ENCODE measurements around the gene ZFP30.
"Not testable (repeated sequence)": the region's sequence is repeated elsewhere in the genome, so short reads cannot be mapped to it uniquely, and the experiment has no call there.

Gene ZFP30

DNA sequence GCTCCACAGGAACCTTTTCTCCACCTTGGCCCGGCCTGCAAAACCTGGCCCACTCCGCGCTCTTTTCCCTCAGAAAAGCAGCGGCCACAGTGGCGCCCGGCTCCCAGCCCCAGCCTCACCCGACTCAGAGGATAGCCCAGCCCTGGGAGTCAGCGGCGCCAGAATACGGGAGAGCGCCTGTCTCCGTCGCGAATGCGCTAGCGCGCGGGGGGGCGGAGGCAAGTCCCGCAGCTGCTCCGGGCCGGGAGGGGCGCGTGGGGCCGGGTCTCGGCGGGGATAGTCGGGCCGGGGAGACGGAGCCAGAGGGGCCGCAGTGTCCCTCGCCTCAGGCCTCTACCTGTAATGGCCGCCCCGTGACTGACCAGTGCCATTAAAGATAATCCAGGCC is at the start of gene ZFP30:
Gene ZFP30, minus strand, starts transcription at position 165 of the 388 bp plus-strand sequence. CDS start 7,643 bp downstream, outside the sequence.
- DNase-seq, result peak; percentile 69 to 73

DNA sequence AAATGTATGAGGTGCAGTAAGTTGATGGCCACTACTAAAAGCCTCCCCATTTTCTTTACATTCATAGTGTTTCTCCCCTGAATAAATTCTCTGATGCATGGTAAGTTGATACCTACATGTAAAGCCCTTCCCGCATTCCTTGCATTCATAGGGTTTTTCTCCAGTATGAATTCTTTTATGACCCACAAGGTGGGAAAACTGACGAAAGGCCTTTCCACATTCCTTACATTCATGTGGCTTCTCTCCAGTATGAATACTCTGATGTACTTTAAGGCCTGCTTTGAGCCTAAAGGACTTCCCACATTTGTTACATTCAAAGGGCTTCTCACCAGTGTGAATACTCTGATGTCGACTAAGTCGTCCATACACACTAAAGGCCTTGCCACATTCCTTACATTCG is 43.8 kb upstream of the ZFP30 start:
- no peak for DNase-seq

DNA sequence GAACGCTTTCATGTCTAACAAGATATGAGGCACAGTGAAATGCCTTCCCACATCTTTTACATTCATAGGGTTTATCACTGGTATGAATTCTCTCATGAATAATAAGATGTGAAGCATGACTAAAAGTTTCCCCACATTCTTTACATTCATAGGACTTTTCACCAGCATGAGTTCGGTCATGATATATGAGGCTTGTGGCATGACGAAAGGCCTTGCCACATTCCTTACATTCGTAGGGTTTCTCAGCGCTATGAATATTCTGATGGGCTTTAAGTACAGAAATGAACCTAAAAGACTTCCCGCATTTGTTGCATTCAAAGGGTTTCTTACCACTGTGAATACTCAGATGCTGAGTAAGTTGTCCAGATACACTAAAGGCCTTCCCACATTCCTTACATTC is 43.0 kb upstream of the ZFP30 start:
- no peak for DNase-seq

DNA sequence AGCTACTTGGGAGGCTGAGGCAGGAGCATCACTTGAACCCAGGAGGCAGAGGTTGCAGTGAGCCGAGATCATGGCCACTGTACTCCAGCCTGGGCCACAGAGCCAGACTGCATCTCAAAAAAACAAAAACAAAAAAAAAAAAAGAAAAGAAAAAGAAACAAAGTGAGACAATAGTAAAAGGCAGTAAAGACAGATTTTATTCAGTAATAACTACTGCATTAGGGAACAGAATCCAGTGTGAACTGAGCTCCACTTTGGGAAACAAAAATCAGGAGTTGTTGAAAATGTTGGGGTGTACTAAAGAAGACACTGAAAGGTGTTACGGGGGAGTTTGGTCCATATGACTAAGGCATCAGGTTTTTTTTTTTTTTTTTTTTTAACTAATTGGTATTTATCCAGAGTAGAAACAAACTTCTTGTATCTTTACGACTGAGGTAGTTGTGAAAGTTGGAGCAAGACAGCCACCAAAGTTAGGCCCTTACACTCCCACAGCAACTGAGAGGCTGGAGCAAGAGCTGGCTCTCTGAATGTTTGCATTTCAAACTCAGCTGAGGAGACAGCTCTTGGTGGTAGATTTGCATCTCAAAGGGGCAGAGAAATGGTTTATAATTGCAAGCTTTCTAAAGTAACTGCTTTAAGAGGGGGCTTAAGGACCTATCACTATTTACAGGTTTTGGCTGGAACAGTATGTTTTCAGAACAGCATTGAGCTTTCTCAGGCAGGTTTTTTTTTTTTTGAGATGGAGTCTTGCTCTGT is 40.1 kb upstream of the ZFP30 start:
- no peak for DNase-seq

DNA sequence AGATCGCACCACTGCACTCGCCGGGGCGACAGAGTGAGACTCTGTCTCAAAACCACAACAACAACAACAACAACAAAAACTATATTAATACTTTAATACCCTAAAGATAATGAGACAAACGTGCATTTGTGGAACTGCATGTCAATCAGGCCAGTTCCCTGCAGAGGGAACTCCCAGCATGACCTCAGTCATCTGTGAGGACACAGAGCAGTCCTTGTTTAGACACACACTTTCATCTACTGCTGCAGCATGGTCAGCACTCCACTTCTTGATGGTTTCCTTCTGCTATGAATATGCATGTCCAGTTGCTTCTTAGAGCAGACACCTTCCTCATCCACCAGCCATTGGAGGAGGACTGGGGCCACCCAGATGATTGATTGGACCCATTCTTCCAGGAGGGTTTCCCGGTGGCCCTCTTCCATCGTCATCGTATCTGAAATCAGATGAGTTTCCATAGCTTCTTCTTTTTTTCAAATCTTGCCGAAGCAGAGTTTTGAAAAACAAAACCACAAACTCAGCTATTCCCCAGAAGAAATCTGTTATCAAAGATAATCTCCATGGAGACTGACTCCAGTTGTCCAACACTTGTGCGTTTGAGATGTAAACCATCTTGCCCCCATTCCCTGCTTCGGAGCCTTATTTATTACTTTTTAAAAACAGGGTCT is 37.8 kb upstream of the ZFP30 start:
- DNase-seq, result no peak

DNA sequence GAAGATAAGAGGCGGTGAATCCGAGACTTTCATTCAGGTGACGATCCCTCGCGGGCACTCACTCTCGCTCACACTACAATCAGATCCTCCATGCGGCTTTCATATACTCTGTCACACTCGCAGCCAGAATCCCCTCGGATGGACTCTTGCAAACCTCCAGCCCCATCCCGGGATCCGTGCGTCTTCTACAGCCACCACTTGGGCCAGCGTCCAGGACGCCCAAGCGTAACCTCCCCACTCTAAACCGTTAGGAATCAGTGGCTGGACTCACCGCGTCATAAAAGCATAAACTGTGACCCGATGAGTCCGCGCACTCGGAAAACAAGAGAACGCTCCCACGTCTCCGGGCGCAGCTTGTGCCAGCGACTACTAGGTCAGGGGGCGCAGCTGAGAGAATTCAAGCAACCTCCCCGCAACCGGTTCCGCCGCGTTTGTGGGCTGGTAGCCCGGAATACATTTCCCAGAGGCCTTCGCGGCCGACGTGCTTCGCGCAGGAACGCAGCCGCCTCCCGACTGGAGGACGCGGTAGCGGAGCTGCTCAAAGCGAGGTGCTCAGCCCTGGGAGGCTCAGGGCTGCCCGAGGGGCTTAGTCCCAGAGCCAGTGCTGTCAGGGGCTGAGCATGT is 36.7 kb upstream of the ZFP30 start:
- DNase-seq, result peak; percentile 84 to 86

DNA sequence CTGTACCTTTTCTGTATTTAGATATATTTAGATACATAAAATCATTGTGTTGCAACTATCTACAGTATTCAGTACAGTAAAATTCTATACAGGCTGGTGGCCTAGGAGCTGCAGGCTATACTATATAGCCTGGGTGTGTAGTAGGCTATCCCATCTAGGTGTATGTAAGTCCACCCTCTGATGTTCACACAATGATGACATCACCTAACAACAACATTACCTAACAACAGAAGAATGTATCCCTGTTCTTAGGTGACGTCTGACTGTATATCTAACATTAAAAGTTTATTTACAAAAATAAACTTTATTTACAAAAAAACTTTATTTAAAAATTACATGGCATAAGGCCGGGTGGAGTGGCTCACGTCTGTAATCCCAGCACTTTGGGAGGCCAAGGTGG is 28.3 kb upstream of the ZFP30 start:
- no peak for DNase-seq

DNA sequence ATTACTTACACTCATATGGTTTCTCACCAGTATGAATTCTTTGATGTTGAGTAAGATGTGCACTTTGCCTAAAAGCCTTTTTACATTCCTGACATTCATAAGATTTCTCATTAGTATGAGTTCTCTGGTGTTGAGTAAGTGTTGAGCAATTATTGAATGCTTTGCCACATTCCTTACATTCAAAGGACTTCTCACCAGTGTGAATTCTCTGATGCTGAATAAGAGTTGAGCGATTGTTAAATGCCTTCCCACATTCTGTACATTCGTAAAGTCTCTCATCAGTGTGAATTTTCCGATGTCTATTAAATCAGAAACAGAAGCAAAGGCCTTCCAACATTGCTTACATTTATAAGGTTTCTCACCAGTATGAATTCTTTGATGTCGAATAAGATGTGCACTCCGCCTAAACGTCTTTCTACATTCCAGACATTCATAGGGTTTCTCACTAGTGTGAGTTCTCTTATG is 14.2 kb upstream of the ZFP30 start:
- DNase-seq, result no peak

DNA sequence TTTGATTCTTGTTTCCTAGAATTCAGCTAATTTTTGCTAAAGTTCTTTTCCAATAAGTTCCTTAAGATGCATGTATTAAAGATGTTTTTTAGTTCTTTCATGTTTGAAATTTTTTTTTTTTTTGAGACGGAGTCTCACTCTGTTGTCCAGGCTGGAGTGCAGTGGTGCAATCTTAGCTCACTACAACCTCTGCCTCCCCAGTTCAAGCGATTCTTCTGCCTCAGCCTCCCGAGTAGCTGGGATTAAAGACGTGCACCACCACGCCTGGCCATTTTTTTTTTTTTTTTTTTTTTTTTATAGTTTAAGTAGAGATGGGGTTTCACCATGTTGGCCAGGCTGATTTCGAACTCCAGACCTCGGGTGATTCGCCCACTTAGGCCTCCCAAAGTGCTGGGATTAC is 1.9 kb upstream of the ZFP30 start:
- not testable (repeated sequence) for DNase-seq

DNA sequence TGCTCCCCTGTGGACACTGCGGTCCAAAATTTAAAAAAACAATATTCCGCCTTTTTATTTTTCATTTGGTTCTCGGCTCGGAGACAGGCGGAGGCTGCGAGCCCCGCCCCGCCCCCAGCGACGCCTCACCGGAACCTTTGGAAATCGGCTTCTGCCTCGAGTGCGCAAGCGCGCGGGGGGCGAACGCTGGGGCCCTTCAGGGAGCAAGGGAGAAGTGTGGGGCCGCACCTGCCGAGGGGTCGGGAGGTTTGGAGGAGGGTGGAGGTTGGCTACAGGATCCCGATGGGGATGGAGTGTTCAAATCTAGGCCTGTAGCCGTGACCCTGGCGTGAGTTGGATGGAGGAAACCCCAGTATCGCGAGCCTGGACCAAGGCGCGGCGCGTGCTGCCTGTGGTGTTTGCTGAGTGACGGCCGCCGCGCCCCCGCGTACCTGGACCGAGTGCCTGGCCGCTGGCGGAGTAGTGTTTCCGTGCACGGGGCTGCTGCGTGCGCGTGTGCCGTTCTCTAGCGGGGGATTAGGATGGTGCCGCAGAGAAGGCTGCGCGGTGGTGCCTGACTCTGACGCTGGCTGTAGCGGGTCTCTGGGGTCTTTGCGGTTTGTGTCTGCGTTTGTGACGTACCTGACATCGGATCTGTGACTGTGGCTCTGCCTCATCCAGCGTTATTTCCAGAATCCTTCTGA is 565 bp upstream of the ZFP30 start:
- DNase-seq, result peak; percentile 81 to 84

DNA sequence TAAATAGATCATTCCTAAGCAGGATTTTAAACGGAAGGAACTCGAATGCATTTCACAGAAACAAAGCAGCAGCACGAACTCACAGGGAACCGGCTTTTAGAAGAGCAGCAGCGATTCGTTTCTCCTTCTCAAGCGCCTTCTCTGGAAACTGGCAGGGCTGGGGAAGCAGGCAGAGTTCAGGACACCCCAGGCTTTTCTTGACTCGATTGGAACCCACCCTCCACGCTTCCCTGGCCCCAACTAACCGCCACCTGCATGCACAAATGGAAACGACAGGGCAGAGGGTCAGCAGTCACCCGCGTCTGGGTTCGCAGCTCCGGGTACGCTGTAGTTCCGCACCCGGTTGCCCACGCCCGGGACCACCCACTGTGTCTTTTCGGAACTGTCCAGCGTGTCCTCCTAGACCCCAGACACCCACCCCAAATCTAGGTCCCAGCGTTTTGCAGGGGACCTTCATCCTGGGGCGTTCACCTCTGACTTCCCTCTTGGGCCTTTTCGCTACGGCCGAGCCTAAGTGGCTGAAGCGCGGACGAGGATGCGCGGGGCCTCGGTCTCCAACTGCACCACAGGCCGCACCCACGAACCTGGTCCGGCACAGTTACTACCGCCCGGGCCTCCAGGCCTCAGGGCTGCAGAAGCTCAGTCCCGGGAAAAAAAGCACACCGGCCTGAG is 500 bp downstream of the ZFP30 start:
- peak; percentile 13 to 22 for DNase-seq

DNA sequence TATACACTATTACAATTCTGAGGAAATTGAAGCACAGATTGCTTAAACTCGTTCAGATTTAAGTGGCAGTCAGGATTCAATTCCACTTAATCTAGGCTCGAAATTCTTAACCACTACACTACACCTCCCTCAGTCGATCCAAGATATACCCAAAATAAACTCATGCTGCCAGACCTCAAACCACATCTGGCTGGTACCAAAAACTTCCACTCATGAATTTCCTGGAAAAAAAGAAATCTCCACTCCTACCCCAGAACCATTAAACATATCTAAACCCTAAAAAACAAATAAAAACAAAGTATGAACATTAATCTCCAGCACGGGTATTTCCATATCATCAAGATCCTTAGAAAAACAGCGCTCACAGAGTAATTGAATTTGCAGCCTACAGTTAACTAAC is 1.1 kb downstream of the ZFP30 start:
- no peak for DNase-seq

DNA sequence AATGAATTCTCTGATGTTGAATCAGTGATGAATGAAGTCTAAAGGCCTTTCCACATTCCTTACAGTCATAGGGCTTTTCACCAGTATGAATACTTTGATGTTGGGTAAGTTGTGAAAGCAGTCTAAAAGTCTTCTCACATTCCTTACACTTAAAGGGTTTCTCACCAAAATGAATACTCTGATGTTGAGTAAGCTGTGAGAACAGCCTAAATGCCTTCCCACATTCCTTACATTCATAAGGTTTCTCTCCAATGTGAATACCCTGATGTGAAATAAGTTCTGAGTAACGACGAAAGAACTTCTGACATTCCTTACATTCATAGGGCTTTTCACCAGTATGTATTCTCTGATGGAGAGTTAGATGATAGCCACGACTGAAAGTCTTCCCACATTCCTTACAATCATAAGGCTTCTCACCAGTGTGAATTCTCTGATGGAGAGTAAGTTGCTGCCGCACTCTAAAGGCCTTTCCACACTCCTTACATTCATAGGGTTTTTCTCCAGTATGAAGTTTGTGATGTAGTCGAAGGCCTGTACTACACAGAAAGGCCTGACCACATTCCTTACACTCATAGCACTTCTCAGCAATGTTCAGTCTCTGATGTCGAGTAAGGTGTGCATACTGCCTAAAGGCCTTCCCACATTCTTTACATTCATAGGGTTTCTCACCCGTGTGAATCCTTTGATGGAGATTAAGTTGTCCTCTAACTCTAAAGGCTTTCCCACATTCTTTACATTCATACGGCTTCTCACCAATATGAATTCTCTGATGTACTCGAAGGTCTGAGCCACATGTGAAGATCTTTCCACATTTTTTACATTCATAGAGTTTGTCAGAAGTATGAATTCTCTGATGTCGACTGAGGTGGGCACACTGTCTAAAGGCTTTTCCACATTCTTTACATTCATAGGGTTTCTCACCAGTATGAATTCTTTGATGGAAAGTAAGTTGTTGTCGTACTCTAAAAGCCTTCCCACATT is 19.9 kb downstream of the ZFP30 start:
- DNase-seq, result no peak

DNA sequence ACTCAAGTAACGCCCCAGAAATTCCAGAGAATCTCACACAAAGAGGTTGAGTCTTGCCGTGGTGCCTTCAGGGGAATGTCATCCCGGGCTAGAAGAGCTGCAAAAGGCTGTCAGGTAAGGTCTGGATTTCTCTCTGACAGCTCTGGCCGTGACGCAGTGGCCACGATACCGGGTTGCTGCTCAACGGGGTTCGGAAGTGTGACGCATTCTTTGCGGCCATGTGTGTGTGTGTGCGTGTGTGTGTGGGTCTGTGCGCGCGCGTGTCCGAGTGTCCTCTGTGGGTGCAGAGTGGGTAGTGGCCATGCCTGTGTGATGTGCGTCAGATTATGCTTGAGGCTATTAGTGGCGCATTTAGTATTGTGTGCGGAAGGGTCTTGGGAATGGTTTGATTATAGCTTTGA is 60.3 kb downstream of the ZFP30 start:
- DNase-seq, result peak; percentile 80 to 82

DNA sequence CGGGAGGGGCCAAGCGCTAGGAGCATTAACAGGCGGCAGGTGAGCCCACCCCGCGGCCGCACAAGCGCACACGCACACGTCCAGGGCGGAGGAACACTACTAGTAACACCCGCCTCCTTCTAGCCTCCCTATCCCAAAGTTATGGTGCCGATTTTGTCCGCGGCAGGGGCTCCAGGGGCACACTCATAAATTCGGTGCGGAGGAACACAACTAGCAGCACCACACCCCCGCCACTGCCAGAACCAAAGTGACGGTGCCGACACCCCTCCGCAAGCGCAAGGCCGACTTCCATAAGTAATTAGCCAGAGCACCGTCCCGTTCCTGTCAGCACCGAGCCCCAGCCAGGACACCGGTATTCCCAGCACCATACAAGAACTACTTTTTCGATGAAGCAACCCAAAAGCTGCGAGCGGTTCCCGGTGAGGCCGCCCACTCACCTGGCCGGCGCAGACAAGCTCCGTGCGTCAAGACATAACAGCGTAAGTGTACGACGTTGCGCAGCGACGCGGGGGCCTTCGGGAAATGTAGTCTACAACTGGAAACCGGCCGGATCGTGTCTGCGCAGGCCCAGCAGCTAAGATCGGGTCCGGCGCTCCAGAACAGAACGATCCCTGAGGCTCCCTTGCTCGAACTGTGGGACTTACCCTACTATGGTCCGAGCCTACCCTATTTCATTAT is 60.8 kb downstream of the ZFP30 start, which contains the start of the genes ZNF540 and ZNF571:
Gene ZNF540, plus strand, starts transcription at position 573 of the 678 bp plus-strand sequence. CDS start 3,572 bp downstream, outside the sequence.
Gene ZNF571, minus strand, starts transcription at position 489 of the 678 bp plus-strand sequence. CDS start 8,116 bp downstream, outside the sequence.
- DNase-seq, result peak; percentile 94 to 95

DNA sequence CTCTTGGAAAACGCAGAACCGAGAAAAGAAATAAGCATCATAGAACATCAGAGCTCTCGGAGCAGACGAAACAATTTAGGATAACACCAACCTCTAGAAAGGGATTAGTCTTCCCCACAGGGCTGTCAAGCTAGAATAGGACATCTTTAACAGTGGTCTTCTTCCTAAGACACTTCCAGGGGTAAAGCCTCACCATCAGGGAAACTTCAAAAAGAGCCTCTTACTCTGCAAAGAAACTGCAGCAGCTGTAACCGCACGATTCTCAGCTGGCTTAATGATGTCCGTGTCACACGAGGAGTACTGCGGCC is 61.3 kb downstream of the ZFP30 start:
- DNase-seq, result no peak

DNA sequence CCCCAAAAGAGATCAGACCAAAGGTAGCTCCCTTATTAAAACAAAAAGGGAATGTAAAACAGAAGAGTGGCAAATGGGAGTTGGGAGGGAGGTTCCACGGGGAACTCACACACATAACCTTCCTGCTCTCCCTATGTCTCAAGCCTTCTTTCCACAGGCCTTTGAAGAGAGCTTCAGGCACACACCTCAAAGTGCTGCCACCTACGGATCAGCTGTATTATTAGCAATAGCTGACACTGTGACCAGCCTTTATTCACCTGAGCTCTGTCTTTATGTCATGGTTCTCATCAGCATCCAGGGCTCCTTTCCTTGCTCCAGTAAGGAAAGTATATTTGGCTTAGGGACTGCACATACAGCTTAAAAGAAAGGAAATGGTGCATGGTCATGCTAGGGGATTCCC is 71.9 kb downstream of the ZFP30 start:
- DNase-seq, result no peak

DNA sequence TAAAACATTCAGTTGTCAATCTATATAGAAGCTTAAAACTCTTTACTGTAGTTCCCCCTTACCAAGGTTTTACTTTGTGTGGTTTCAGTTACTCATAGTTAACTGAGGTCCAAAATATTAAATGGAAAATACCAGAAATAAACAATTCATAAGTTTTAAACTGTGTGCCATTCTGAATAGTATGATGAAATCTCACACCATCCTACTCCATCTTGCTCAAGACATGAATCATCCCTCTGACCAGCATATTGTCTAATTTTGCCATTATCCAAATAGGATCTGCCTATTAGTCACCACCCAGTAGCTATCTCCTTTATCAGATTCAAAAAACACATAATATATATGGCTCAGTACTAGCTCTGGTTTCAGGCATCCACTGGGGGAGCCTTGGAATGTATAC is 83.1 kb downstream of the ZFP30 start:
- no peak for DNase-seq

DNA sequence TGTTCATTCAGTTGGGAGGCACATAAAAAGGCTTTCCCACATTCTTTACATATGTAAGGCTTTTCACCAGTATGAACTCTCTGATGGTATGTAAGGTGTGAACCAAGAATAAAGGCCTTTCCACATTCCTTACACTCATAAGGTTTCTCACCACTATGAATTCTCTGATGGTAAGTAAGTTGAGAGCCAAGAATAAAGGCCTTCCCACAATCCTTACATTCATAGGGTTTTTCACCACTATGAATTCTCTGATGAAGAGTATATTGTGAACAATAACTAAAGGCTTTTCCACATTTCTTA is 89.9 kb downstream of the ZFP30 start:
- DNase-seq, result no peak

DNA sequence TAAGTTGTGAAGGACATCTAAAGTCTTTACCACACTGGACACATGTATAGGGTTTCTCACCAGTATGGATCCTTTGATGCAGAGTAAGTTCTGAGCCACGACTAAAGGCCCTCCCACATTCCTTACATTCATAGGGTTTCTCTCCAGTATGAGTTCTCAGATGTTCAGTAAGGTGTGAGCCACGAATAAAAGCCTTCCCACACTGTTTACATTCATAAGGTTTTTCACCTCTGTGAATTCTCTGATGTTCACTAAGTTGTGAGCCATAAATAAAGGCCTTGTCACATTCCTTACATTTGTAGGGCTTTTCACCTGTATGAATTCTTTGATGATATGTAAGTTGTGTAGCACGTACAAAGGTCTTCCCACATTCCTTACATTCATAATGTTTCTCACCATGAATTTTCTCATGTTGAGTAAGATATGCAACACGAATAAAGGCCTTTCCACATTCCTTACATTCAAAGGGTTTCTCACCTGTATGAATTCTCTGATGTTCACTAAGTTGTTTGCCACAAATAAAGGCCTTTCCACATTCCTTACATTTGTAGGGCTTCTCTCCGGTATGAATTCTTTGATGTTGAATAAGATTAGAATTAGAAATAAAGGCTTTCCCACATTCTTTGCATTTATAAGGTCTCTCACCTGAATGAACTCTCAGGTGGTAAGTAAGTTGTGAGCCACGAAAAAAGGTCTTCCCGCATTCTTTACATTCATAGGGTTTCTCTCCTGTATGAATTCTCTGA is 90.5 kb downstream of the ZFP30 start:
- peak in 1 of 2 donors; percentile 5 for DNase-seq

Measured in CD4-positive, alpha-beta T cell treated with Interleukin-4 for 1 hour (primary cell).